Measurements from ENCODE around the gene NEK1. TPM values are rescaled to one million over a fixed set of nuclear protein-coding genes. Genes with fewer than 3 reads are reported as not detected.

NEK1 gene
- total and polyA plus RNA-seq, 12 donors: 3.6 to 18.6 (median 15.0) TPM

DNA sequence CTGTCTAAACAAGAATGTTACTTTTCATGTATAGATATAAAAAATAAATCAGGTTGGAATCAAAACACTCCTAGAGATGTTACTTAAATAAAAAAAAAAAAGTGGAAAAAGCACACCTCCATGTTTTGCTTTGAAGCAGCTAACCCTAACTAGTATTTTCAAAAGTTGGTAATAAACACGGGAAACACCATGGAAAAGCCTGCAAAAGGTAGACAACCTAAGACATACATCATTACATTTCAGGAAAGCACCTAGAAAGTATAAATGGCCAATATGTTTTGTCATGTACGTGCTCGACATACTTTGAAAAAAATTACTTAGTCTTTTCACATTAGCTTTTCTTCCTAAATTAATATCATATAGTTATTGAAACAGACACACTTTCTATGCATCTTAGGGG, 211.6 kb downstream of the NEK1 start:
- 65 to 66% methylated on average over 3 of the region's 3 CpGs for WGBS, 2 donors

GRCh38 chr4:169399976-169400767, 212.2 kb downstream of the NEK1 start:
- Histone ChIP-seq H3K36me3 (peaks cover 0 to 29% (median 0%) of the 10 kb centered on the region in 9 donors), H3K4me3 (no peak overlapping the region), H3K9me3 (no peaks in the 10 kb centered on the region), H3K4me1 (peaks cover 0 to 12% (median 0%) of the 10 kb centered on the region in 9 donors), H3K27ac (no peak overlapping the region), H3K27me3 (no peaks in the 10 kb centered on the region)
- intact Hi-C loops (cut with DNase I): no loop called here
- DNase-seq: no peak
- ATAC-seq: no peak
- 88 to 94% methylated on average over 1 of the region's 1 CpG for WGBS, 2 donors
- TF ChIP-seq CTCF (IDR thresholded peaks at IDR 0.05): no peak

More for the DNA sequence above, 211.6 kb downstream of the NEK1 start:
- no peaks in the 10 kb centered on the region for H3K27me3 ChIP-seq
- H3K4me3 ChIP-seq: no peak overlapping the region
- TF ChIP-seq CTCF (IDR thresholded peaks at IDR 0.05): no peak
- DNase-seq (no peak), ATAC-seq (no peak)
- peaks cover 0 to 12% (median 0%) of the 10 kb centered on the region in 9 donors for H3K4me1 ChIP-seq
- peaks cover 0 to 29% (median 0%) of the 10 kb centered on the region in 9 donors for H3K36me3 ChIP-seq
- H3K9me3 ChIP-seq: no peaks in the 10 kb centered on the region
- no peak overlapping the region for H3K27ac ChIP-seq
- intact Hi-C loops (cut with DNase I): no loop called here

DNA sequence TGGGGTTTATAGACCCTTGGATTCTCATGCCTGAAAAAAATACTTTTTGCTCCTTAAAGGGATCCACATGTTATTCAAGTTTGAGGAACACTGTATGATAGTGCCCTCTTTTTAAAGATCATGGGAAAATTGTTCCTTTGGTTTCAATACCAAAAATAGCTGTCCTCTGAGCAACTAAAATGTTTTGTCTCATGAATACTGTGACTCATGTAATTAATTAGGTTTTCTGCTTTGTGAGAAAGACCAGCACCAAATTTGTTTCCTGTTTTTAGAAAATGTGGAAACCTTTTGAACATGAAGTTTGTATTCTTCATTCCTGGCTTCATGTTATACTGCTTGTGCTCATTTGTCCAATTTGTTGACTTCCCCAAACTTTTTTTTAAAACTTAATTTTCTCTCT, 214.1 kb downstream of the NEK1 start:
- DNase-seq: no peak
- no peaks in the 10 kb centered on the region for H3K27me3 ChIP-seq
- intact Hi-C loops (cut with DNase I): no loop called here
- H3K36me3 ChIP-seq: peaks cover 0 to 29% (median 0%) of the 10 kb centered on the region in 9 donors
- no peak for TF ChIP-seq CTCF (IDR thresholded peaks at IDR 0.05)
- no peak overlapping the region for H3K4me3 ChIP-seq
- H3K4me1 ChIP-seq: peaks cover 0 to 12% (median 0%) of the 10 kb centered on the region in 9 donors
- H3K27ac ChIP-seq: peak overlapping the region in 4 of 10 donors; percentile 11 to 21 (median 14)
- no peak for ATAC-seq
- H3K9me3 ChIP-seq: no peaks in the 10 kb centered on the region

GRCh38 chr4:169397762-169398161, 214.6 kb downstream of the NEK1 start:
- WGBS, 2 donors: 81 to 85% methylated on average over 2 of the region's 2 CpGs
- DNase-seq (no peak), ATAC-seq (no peak)
- intact Hi-C loops (cut with DNase I): no loop called here
- no peaks in the 10 kb centered on the region for H3K9me3 ChIP-seq
- no peak overlapping the region for H3K4me3 ChIP-seq
- peaks cover 0 to 29% (median 0%) of the 10 kb centered on the region in 9 donors for H3K36me3 ChIP-seq
- H3K27ac ChIP-seq: peak overlapping the region in 6 of 10 donors; percentile 11 to 23 (median 14)
- H3K27me3 ChIP-seq: no peaks in the 10 kb centered on the region
- peaks cover 0 to 12% (median 0%) of the 10 kb centered on the region in 9 donors for H3K4me1 ChIP-seq
- TF ChIP-seq CTCF (IDR thresholded peaks at IDR 0.05): no peak
